NCI-H2227 treated with DMSO at 0.1 percent for 48 hours (cell line): ENCODE data around the gene ABHD14A.

Source experiments
- DNase-seq: peaks from one replicate; lab custom pipeline; 2025; lab: John Stamatoyannopoulos, UW

Gene ABHD14A

GRCh38 chr3:52020796-52021195 is 45.9 kb downstream of the ABHD14A start:
- no peak for DNase-seq

GRCh38 chr3:52021489-52022268 is 46.8 kb downstream of the ABHD14A start:
- peak; percentile 8 for DNase-seq

GRCh38 chr3:52022323-52023100 is 47.6 kb downstream of the ABHD14A start:
- DNase-seq, result no peak

- no peak for DNase-seq
These were observed 48.4 kb downstream of the ABHD14A start for GRCh38 chr3:52023101-52023770.

GRCh38 chr3:52023860-52024764 is 49.2 kb downstream of the ABHD14A start:
- peak; percentile 25 for DNase-seq

GRCh38 chr3:52024765-52025452 is 50.0 kb downstream of the ABHD14A start:
- DNase-seq, result no peak

GRCh38 chr3:52025453-52025852 is 50.6 kb downstream of the ABHD14A start:
- DNase-seq, result no peak

- no peak for DNase-seq
These were observed 51.2 kb downstream of the ABHD14A start for GRCh38 chr3:52026041-52026440.

GRCh38 chr3:52028572-52028971 is 53.7 kb downstream of the ABHD14A start:
- DNase-seq, result no peak

GRCh38 chr3:52029053-52029452 is 54.2 kb downstream of the ABHD14A start:
- no peak for DNase-seq

- DNase-seq, result no peak
These were observed 54.7 kb downstream of the ABHD14A start for GRCh38 chr3:52029535-52029934.
